ENCODE measurements around the gene ADGRG3. TPM values are rescaled to one million over a fixed set of nuclear protein-coding genes. Genes with fewer than 3 reads are reported as not detected.

ADGRG3 gene
- total and polyA plus RNA-seq, 8 donors: 0.46 to 50.2 (median 1.7) TPM; not detected in 2

DNA sequence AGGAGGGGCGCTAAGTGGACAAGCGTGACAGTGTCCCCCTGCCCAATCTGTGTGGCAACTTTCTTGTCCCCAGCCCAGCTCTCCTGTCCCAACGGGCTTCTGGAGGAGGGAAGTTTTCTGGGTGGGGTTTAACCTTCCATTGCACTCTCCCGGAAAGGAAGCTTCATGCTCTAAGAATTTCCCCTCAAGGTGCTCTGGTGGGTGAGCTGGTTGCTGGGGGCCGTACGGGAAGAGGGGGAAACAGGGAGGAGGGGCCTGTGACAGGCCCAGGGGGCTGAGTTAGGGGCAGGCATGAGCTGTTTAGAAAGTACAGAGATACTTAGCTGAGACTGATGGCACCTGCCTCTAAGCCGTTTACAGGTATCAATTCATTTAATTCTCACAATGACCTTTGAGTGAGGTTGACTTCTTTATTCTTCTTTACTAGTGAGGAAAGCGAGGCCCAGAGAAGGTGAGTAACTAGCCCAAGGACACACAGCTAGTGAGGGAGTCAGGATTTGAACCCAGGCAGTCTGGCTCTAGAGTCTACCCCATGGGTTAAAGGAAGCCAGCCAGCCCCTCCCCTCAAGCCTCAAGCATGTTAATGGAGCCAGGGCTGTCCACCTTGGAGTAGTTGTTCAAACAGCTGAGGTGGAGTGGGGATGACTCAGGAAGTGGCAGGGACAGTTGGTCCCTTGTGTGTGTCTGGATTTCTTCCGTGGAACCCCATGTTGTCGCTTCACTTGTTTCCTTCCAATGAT lies 20.8 kb upstream of the ADGRG3 start:
- peaks cover 16 to 32% (median 24%) of the 10 kb centered on the region in 4 donors for H3K36me3 ChIP-seq
- H3K27me3 ChIP-seq: peaks cover 0 to 35% (median 0%) of the 10 kb centered on the region in 3 donors
- H3K9me3 ChIP-seq: no peaks in the 10 kb centered on the region
- TF ChIP-seq, protein P1, sequence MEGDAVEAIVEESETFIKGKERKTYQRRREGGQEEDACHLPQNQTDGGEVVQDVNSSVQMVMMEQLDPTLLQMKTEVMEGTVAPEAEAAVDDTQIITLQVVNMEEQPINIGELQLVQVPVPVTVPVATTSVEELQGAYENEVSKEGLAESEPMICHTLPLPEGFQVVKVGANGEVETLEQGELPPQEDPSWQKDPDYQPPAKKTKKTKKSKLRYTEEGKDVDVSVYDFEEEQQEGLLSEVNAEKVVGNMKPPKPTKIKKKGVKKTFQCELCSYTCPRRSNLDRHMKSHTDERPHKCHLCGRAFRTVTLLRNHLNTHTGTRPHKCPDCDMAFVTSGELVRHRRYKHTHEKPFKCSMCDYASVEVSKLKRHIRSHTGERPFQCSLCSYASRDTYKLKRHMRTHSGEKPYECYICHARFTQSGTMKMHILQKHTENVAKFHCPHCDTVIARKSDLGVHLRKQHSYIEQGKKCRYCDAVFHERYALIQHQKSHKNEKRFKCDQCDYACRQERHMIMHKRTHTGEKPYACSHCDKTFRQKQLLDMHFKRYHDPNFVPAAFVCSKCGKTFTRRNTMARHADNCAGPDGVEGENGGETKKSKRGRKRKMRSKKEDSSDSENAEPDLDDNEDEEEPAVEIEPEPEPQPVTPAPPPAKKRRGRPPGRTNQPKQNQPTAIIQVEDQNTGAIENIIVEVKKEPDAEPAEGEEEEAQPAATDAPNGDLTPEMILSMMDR (IDR thresholded peaks at IDR 0.05): no peak
- TF ChIP-seq POLR2AphosphoS5 (IDR thresholded peaks at IDR 0.05): no peak
- TF ChIP-seq POLR2A (IDR thresholded peaks at IDR 0.05): no peak
- no peak for TF ChIP-seq EP300 (IDR thresholded peaks at IDR 0.05)
- intact Hi-C loops (cut with DNase I; ENCODE audit: low total_unique reads): loop anchor here (5.0 kb wide), 1 partner anchor 55 kb away; no protein-coding TSS in a partner anchor
- peak overlapping the region; percentile 53 to 77 (median 71) for H3K27ac ChIP-seq
- H3K4me1 ChIP-seq: peaks cover 13 to 61% (median 37%) of the 10 kb centered on the region in 4 donors
- no peak for DNase-seq
- no peak overlapping the region for H3K4me3 ChIP-seq
- WGBS, 5 donors: 57 to 68% (median 59%) methylated on average over 10 of the region's 10 CpGs

DNA sequence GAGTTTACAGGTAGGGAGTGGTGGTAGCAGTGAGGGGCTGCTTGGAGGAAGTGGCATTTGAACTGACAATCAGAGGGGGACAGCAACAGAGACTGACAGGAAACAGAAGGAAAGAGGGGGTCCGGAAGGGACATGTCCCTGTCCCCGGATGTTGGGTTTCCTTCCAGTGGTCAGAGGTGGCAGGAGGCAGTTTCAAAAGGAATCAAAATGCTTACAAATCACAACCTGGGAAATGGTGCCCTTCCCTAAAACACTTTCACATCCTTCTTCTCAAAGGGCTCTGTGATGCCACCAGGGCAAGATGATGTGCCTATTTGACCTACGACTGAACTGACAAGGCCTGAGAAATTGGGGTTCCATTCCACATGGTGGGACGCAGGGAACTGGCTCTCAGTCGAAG lies 20.0 kb upstream of the ADGRG3 start:
- peaks cover 0 to 35% (median 0%) of the 10 kb centered on the region in 3 donors for H3K27me3 ChIP-seq
- peaks cover 16 to 40% (median 28%) of the 10 kb centered on the region in 4 donors for H3K36me3 ChIP-seq
- DNase-seq: no peak
- intact Hi-C loops (cut with DNase I; ENCODE audit: low total_unique reads): loop anchor here (5.0 kb wide), 1 partner anchor 56 kb away; no protein-coding TSS in a partner anchor
- no peaks in the 10 kb centered on the region for H3K9me3 ChIP-seq
- no peak overlapping the region for H3K4me3 ChIP-seq
- peak overlapping the region; percentile 53 to 77 (median 71) for H3K27ac ChIP-seq
- peaks cover 13 to 53% (median 30%) of the 10 kb centered on the region in 4 donors for H3K4me1 ChIP-seq
- 64 to 84% (median 71%) methylated on average over 5 of the region's 5 CpGs for WGBS, 5 donors
- TF ChIP-seq, protein P1 (IDR thresholded peaks at IDR 0.05): no peak
- no peak for TF ChIP-seq POLR2AphosphoS5 (IDR thresholded peaks at IDR 0.05)
- TF ChIP-seq EP300 (IDR thresholded peaks at IDR 0.05): no peak
- no peak for TF ChIP-seq POLR2A (IDR thresholded peaks at IDR 0.05)

GRCh38 chr16:57648581-57649442 lies 19.3 kb upstream of the ADGRG3 start:
- no peaks in the 10 kb centered on the region for H3K9me3 ChIP-seq
- TF ChIP-seq POLR2A (IDR thresholded peaks at IDR 0.05): no peak
- peak in 1 of 3 donors; percentile 59 for TF ChIP-seq POLR2AphosphoS5 (IDR thresholded peaks at IDR 0.05)
- TF ChIP-seq, protein P1 (IDR thresholded peaks at IDR 0.05): peak; percentile 94 to 100 (median 100)
- TF ChIP-seq EP300 (IDR thresholded peaks at IDR 0.05): no peak
- DNase-seq: peak; percentile 88 to 90
- peaks cover 0 to 35% (median 0%) of the 10 kb centered on the region in 3 donors for H3K27me3 ChIP-seq
- peaks cover 16 to 46% (median 31%) of the 10 kb centered on the region in 4 donors for H3K36me3 ChIP-seq
- H3K27ac ChIP-seq: peak overlapping the region; percentile 53 to 77 (median 71)
- no peak overlapping the region for H3K4me3 ChIP-seq
- 39 to 49% (median 41%) methylated on average over 12 to 18 of the region's 18 CpGs for WGBS, 5 donors
- intact Hi-C loops (cut with DNase I; ENCODE audit: low total_unique reads): loop anchor here (5.0 kb wide), 1 partner anchor 57 kb away; no protein-coding TSS in a partner anchor
- H3K4me1 ChIP-seq: peaks cover 13 to 46% (median 26%) of the 10 kb centered on the region in 4 donors

- TF ChIP-seq, protein P1 (IDR thresholded peaks at IDR 0.05): no peak
- TF ChIP-seq POLR2AphosphoS5 (IDR thresholded peaks at IDR 0.05) (no peak), EP300 (IDR thresholded peaks at IDR 0.05) (no peak), POLR2A (IDR thresholded peaks at IDR 0.05) (no peak)
- no peak overlapping the region for H3K4me3 ChIP-seq
- intact Hi-C loops (cut with DNase I; ENCODE audit: low total_unique reads): loop anchor here (5.0 kb wide), 1 partner anchor 57 kb away; no protein-coding TSS in a partner anchor
- DNase-seq: no peak
- H3K27ac ChIP-seq: no peak overlapping the region
- H3K27me3 ChIP-seq: peaks cover 0 to 35% (median 0%) of the 10 kb centered on the region in 3 donors
- 52 to 74% (median 63%) methylated on average over 5 to 6 of the region's 6 CpGs for WGBS, 5 donors
- peaks cover 13 to 46% (median 26%) of the 10 kb centered on the region in 4 donors for H3K4me1 ChIP-seq
- H3K36me3 ChIP-seq: peaks cover 16 to 44% (median 29%) of the 10 kb centered on the region in 4 donors
- H3K9me3 ChIP-seq: no peaks in the 10 kb centered on the region
Measured at GRCh38 chr16:57649443-57649751, 18.7 kb upstream of the ADGRG3 start.

Data from stomach (tissue), 9 donors.